OCI-LY1 (cell line): ENCODE measurements around the gene VWA3B.

Experiments used
- EZH2 ChIP-seq: fragments of 200-600 bp; sonication (generic), shearing (Covaris generic); IDR thresholded peaks from 2 replicates; pipeline ENCODE4 v1.8.0; 2017; ENCODE audit warnings: borderline replicate concordance, mixed run types, mild to moderate bottlenecking, antibody characterized with exemption, low read length, moderate library complexity, mixed read lengths
- TF ChIP-seq, protein P1 (sequence below): fragments of 200-600 bp; sonication (generic), shearing (Covaris generic); IDR thresholded peaks from 2 replicates; pipeline ENCODE4 v1.5.1; 2017; ENCODE audit warnings: mild to moderate bottlenecking, antibody characterized with exemption, low read length, moderate library complexity, mixed read lengths

DNA sequence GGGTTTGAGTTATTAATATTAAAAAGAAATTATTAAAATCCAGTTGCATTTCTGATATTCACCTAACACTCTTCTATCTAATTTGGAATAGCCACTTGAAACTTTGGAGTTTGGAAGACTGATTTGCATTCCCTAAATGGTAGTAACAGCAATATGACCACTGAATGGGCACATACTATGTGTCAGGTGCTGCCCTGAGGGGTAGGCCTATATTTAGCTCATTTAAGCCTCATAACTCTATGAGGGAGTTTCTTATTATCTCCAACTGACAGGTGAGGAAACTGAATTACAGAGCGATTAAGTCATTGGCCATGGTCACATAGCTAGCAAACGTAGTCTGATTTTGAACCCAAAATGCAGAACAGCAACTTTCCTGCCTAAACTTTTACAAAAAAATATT is 77.3 kb downstream of the VWA3B start:
- no peak for TF ChIP-seq EZH2
- TF ChIP-seq, protein P1, sequence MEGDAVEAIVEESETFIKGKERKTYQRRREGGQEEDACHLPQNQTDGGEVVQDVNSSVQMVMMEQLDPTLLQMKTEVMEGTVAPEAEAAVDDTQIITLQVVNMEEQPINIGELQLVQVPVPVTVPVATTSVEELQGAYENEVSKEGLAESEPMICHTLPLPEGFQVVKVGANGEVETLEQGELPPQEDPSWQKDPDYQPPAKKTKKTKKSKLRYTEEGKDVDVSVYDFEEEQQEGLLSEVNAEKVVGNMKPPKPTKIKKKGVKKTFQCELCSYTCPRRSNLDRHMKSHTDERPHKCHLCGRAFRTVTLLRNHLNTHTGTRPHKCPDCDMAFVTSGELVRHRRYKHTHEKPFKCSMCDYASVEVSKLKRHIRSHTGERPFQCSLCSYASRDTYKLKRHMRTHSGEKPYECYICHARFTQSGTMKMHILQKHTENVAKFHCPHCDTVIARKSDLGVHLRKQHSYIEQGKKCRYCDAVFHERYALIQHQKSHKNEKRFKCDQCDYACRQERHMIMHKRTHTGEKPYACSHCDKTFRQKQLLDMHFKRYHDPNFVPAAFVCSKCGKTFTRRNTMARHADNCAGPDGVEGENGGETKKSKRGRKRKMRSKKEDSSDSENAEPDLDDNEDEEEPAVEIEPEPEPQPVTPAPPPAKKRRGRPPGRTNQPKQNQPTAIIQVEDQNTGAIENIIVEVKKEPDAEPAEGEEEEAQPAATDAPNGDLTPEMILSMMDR = no peak
